Activated CD4-positive, alpha-beta T cell treated with anti-CD3 and anti-CD28 coated beads for 36 hours (primary cell): ENCODE data around the gene PKHD1. TPM values are rescaled to one million over a fixed set of nuclear protein-coding genes. Genes with fewer than 3 reads are reported as not detected.

ENCODE experiments used
- ATAC-seq: fragments of 200-7000 bp; cut with Tn5 transposase; one replicate; pipeline ENCODE4 v1.10.0; 2021; ENCODE audit warnings: mild to moderate bottlenecking, moderate library complexity
- CTCF ChIA-PET: fragments of 350-600 bp; sonication (Branson Sonifier 250); formaldehyde crosslinking; loops from one replicate; lab custom pipeline; 2021; ENCODE audit warnings: antibody characterized with exemption; lab: Charles Lee
- POLR2A ChIA-PET: fragments of 350-600 bp; sonication (Branson Sonifier 250); formaldehyde crosslinking; loops from one replicate; lab custom pipeline; 2021; ENCODE audit warnings: antibody characterized with exemption, inconsistent platforms; lab: Charles Lee
- DNase-seq: peaks from one replicate; pipeline ENCODE4 v3.0.0-alpha.2; 2020
- H3K27ac Mint-ChIP-seq: one replicate; pipeline ENCODE4 v1.8.0; 2021; ENCODE audit warnings: mixed read lengths
- H3K27me3 Mint-ChIP-seq: one replicate; pipeline ENCODE4 v1.8.0; 2021; ENCODE audit warnings: mixed read lengths
- H3K36me3 Mint-ChIP-seq: one replicate; pipeline ENCODE4 v1.8.0; 2021; ENCODE audit warnings: low read depth, mixed read lengths
- H3K4me1 Mint-ChIP-seq: one replicate; pipeline ENCODE4 v1.8.0; 2021; ENCODE audit warnings: mixed read lengths
- H3K4me3 Mint-ChIP-seq: one replicate; pipeline ENCODE4 v1.8.0; 2021; ENCODE audit warnings: mild to moderate bottlenecking, moderate library complexity, mixed read lengths
- H3K9me3 Mint-ChIP-seq: one replicate; pipeline ENCODE4 v1.8.0; 2021; ENCODE audit warnings: low read depth, mixed read lengths
- intact Hi-C, 2 experiments: fragments of 100-400 bp; cut with DNase I in 1 of 2; cut with micrococcal nuclease in 1 of 2; formaldehyde crosslinking; loops; one replicate each; pipeline versions ENCODE4 v1.14.2 to v1.15.1; 2022 to 2024; cut with DNase I, micrococcal nuclease
- total RNA-seq, 2 experiments: library from RNA; stranded (reverse); gene quantifications; one replicate each; pipeline ENCODE4 v1.2.3, GENCODE V29; 2021

Gene PKHD1
- total RNA-seq, 2 experiments from 2014 or later, result 0.02 to 0.04 TPM

GRCh38 chr6:51788121-51788520 lies 299.3 kb downstream of the PKHD1 start:
- DNase-seq (no peak), ATAC-seq (no peak)
- H3K9me3 Mint-ChIP-seq, result no peaks in the 10 kb centered on the region
- intact Hi-C loops, result no loop called here
- no peak overlapping the region for H3K4me3 Mint-ChIP-seq
- POLR2A ChIA-PET, result no interaction called here
- H3K36me3 Mint-ChIP-seq, result no peaks in the 10 kb centered on the region
- no peaks in the 10 kb centered on the region for H3K4me1 Mint-ChIP-seq
- no peaks in the 10 kb centered on the region for H3K27me3 Mint-ChIP-seq
- CTCF ChIA-PET, result no interaction called here
- no peak overlapping the region for H3K27ac Mint-ChIP-seq

DNA sequence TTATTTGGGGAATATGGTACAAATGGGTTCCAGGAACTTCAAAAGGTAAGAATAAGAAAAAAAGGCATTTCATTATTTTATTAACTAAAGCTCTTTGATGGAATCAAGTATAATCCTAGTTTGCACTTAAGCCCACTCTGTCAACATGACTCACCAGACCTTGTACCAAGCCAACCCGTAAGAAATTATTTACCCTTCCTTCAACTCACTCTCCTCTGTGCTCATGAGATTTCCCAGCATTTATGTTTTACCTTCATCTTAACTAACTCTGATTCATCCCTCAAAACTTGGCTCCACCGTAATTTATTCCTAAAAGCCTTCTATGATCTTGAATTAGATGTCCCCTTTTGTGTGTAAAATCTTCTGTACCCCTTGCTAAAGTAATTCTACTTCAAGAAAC lies 308.7 kb downstream of the PKHD1 start:
- H3K36me3 Mint-ChIP-seq, result no peaks in the 10 kb centered on the region
- no peak overlapping the region for H3K27ac Mint-ChIP-seq
- no peak for DNase-seq
- H3K4me3 Mint-ChIP-seq, result no peak overlapping the region
- intact Hi-C loops, result no loop called here
- no peaks in the 10 kb centered on the region for H3K9me3 Mint-ChIP-seq
- H3K27me3 Mint-ChIP-seq, result no peaks in the 10 kb centered on the region
- ChIA-PET POLR2A (no interaction called here), CTCF (no interaction called here)
- H3K4me1 Mint-ChIP-seq, result no peaks in the 10 kb centered on the region
- ATAC-seq, result no peak

GRCh38 chr6:51777618-51778017 lies 309.8 kb downstream of the PKHD1 start:
- H3K9me3 Mint-ChIP-seq, result no peaks in the 10 kb centered on the region
- ChIA-PET POLR2A (no interaction called here), CTCF (no interaction called here)
- intact Hi-C loops, result no loop called here
- no peak for DNase-seq
- no peak overlapping the region for H3K4me3 Mint-ChIP-seq
- no peaks in the 10 kb centered on the region for H3K4me1 Mint-ChIP-seq
- ATAC-seq, result no peak
- H3K27ac Mint-ChIP-seq, result no peak overlapping the region
- H3K36me3 Mint-ChIP-seq, result no peaks in the 10 kb centered on the region
- H3K27me3 Mint-ChIP-seq, result no peaks in the 10 kb centered on the region

GRCh38 chr6:51775942-51776860 lies 311.2 kb downstream of the PKHD1 start:
- Mint-ChIP-seq H3K4me1 (no peaks in the 10 kb centered on the region), H3K27me3 (no peaks in the 10 kb centered on the region), H3K4me3 (no peak overlapping the region), H3K36me3 (no peaks in the 10 kb centered on the region), H3K9me3 (no peaks in the 10 kb centered on the region), H3K27ac (no peak overlapping the region)
- ChIA-PET POLR2A (no interaction called here), CTCF (no interaction called here)
- intact Hi-C loops, result no loop called here
- DNase-seq (no peak), ATAC-seq (no peak)

GRCh38 chr6:51768087-51768486 lies 319.3 kb downstream of the PKHD1 start:
- ATAC-seq, result no peak
- Mint-ChIP-seq H3K4me1 (no peaks in the 10 kb centered on the region), H3K36me3 (no peaks in the 10 kb centered on the region), H3K27ac (no peak overlapping the region), H3K4me3 (no peak overlapping the region), H3K9me3 (peaks cover 13% of the 10 kb centered on the region), H3K27me3 (no peaks in the 10 kb centered on the region)
- DNase-seq, result no peak
- CTCF ChIA-PET, result no interaction called here
- POLR2A ChIA-PET, result no interaction called here
- intact Hi-C loops, result no loop called here

DNA sequence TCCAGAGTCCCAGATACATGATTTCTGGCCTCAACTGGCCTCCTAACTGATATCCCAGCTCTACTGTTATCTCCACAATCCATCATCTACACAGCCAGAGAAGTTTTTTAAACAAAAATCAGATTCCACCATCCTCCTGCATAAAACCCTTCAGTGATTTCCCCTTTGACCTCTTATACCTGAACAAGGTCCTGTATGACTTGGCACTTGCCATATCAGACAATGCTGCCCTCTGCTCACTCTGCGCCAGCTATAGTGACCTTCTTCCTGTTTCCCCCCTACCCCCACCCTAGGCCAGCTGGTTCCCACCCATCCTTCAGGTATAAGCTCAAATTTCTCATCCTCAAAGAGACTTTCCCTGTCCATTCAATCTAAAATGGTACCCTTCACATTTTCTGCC lies 322.2 kb downstream of the PKHD1 start:
- H3K4me3 Mint-ChIP-seq, result no peak overlapping the region
- H3K9me3 Mint-ChIP-seq, result peaks cover 18% of the 10 kb centered on the region
- POLR2A ChIA-PET, result no interaction called here
- no peaks in the 10 kb centered on the region for H3K36me3 Mint-ChIP-seq
- no peaks in the 10 kb centered on the region for H3K4me1 Mint-ChIP-seq
- H3K27ac Mint-ChIP-seq, result no peak overlapping the region
- ATAC-seq, result no peak
- CTCF ChIA-PET, result interaction anchor here (1.0 kb wide), 1 partner anchor 9 kb away, joined by 3 read pairs; no protein-coding TSS in a partner anchor
- DNase-seq, result no peak
- H3K27me3 Mint-ChIP-seq, result no peaks in the 10 kb centered on the region
- intact Hi-C loops, result no loop called here

DNA sequence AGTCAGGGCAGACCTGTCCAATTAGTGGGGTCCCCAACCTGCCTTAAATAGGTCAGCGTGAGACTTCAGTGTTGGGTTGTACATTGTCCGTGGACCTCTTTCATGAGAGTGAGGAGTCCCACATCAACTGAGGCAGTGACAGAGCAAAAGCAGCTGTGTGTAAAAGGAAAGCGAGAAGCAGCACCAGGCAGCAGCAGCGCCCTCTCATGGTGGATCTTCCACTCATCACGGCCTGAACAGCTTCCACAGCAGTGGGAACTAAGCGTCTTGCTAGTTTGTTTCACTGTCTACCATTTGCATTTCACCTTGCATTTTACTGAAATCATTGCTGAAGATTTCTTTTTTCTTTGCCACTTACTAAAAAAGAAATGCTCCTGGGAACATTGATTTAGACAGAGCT lies 333.8 kb downstream of the PKHD1 start:
- DNase-seq, result peak; percentile 30
- no peaks in the 10 kb centered on the region for H3K4me1 Mint-ChIP-seq
- CTCF ChIA-PET, result interaction anchor here (0.6 kb wide), 1 partner anchor 24 kb away, joined by 3 read pairs; no protein-coding TSS in a partner anchor

DNA sequence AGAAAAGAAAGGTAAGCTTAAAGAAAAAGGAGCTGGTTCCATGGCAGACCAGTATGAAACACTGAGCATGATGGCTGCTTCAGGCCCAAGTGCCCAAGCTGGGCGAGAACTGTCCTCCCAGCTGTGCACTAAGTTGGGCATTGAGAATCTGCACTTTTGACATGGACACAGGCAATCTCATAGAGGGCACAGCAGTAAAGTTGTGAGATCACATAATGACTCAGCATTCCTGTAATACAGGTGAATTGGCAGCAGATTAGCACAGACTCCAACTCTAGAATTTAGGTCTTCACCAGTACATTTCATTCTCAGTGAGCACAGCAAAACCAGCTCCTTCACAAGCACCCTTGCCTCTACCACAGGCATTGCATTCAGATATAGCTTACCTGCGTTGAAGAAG lies 343.4 kb downstream of the PKHD1 start:
- no peak for DNase-seq
- intact Hi-C loops, result no loop called here
- no peaks in the 10 kb centered on the region for H3K27me3 Mint-ChIP-seq
- CTCF ChIA-PET, result no interaction called here
- no peaks in the 10 kb centered on the region for H3K36me3 Mint-ChIP-seq
- no peaks in the 10 kb centered on the region for H3K4me1 Mint-ChIP-seq
- no peaks in the 10 kb centered on the region for H3K9me3 Mint-ChIP-seq
- no peak overlapping the region for H3K4me3 Mint-ChIP-seq
- POLR2A ChIA-PET, result no interaction called here
- H3K27ac Mint-ChIP-seq, result no peak overlapping the region
- ATAC-seq, result no peak

More for the DNA sequence above, 333.8 kb downstream of the PKHD1 start:
- POLR2A ChIA-PET, result no interaction called here
- ATAC-seq, result no peak
- H3K27me3 Mint-ChIP-seq, result no peaks in the 10 kb centered on the region
- H3K9me3 Mint-ChIP-seq, result no peaks in the 10 kb centered on the region
- intact Hi-C loops, result loop anchor here in 1 of 2 experiments (10.0 kb wide), 1 partner anchor 939 kb away; the partner anchor contains the start of gene TFAP2B
- H3K27ac Mint-ChIP-seq, result no peak overlapping the region
- no peak overlapping the region for H3K4me3 Mint-ChIP-seq
- H3K36me3 Mint-ChIP-seq, result no peaks in the 10 kb centered on the region

DNA sequence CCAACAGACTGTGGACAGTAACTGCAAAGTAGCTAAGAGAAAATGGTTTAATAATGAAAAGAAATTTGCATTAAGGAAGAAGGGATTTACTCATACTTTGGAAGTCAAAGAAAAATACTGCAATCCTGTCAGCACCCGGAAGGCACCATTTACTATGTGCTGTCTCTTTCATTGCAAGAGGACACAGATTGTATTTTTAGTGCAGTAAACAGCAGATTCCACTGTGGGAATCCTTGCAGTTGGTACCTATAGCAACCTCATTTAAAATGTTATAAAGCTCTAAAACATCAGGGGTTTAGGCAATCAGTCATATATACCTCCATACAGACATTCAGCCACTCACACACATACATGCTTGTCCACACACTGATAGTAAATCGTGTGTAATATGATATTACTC lies 346.8 kb downstream of the PKHD1 start:
- intact Hi-C loops, result no loop called here
- ChIA-PET CTCF (no interaction called here), POLR2A (no interaction called here)
- H3K27me3 Mint-ChIP-seq, result no peaks in the 10 kb centered on the region
- no peak overlapping the region for H3K27ac Mint-ChIP-seq
- no peaks in the 10 kb centered on the region for H3K36me3 Mint-ChIP-seq
- H3K4me1 Mint-ChIP-seq, result no peaks in the 10 kb centered on the region
- no peak overlapping the region for H3K4me3 Mint-ChIP-seq
- DNase-seq (no peak), ATAC-seq (no peak)
- no peaks in the 10 kb centered on the region for H3K9me3 Mint-ChIP-seq

- no peaks in the 10 kb centered on the region for H3K36me3 Mint-ChIP-seq
- ATAC-seq (no peak), DNase-seq (no peak)
- no peak overlapping the region for H3K27ac Mint-ChIP-seq
- no peak overlapping the region for H3K4me3 Mint-ChIP-seq
- H3K27me3 Mint-ChIP-seq, result no peaks in the 10 kb centered on the region
- no peaks in the 10 kb centered on the region for H3K4me1 Mint-ChIP-seq
- ChIA-PET POLR2A (no interaction called here), CTCF (no interaction called here)
- intact Hi-C loops, result no loop called here
- H3K9me3 Mint-ChIP-seq, result no peaks in the 10 kb centered on the region
These were observed 348.8 kb downstream of the PKHD1 start for GRCh38 chr6:51738614-51739013.

- no peak for DNase-seq
- no peaks in the 10 kb centered on the region for H3K36me3 Mint-ChIP-seq
- no peak for ATAC-seq
- ChIA-PET POLR2A (no interaction called here), CTCF (no interaction called here)
- H3K4me3 Mint-ChIP-seq, result no peak overlapping the region
- intact Hi-C loops, result no loop called here
- no peaks in the 10 kb centered on the region for H3K4me1 Mint-ChIP-seq
- peaks cover 1% of the 10 kb centered on the region for H3K27me3 Mint-ChIP-seq
- H3K9me3 Mint-ChIP-seq, result no peaks in the 10 kb centered on the region
- H3K27ac Mint-ChIP-seq, result no peak overlapping the region
These were observed 349.6 kb downstream of the PKHD1 start for GRCh38 chr6:51737580-51738360.

- intact Hi-C loops, result no loop called here
- DNase-seq (no peak), ATAC-seq (no peak)
- H3K27me3 Mint-ChIP-seq, result no peaks in the 10 kb centered on the region
- H3K4me3 Mint-ChIP-seq, result no peak overlapping the region
- no peaks in the 10 kb centered on the region for H3K4me1 Mint-ChIP-seq
- CTCF ChIA-PET, result no interaction called here
- no peak overlapping the region for H3K27ac Mint-ChIP-seq
- POLR2A ChIA-PET, result no interaction called here
- no peaks in the 10 kb centered on the region for H3K36me3 Mint-ChIP-seq
- H3K9me3 Mint-ChIP-seq, result no peaks in the 10 kb centered on the region
These were observed 362.3 kb downstream of the PKHD1 start for GRCh38 chr6:51725155-51725554.
